Neuron (in vitro differentiated cells): ENCODE measurements around the gene DGKB.

Source experiments
- H2AFZ ChIP-seq: one replicate; pipeline ENCODE4 v1.6.1; 2013; ENCODE audit warnings: low read depth, mild to moderate bottlenecking, inconsistent platforms, low read length, moderate library complexity
- H3K27me3 ChIP-seq: one replicate; pipeline ENCODE4 v1.6.1; 2013; ENCODE audit warnings: low read length; ENCODE audit not compliant: insufficient read depth
- H3K36me3 ChIP-seq: one replicate; pipeline ENCODE4 v1.6.1; 2013; ENCODE audit warnings: low read length; ENCODE audit not compliant: insufficient read depth
- H3K4me1 ChIP-seq: one replicate; pipeline ENCODE4 v1.6.1; 2013; ENCODE audit warnings: low read length; ENCODE audit not compliant: insufficient read depth
- H3K4me3 ChIP-seq: 2 replicates; pipeline ENCODE4 v1.5.1; 2013; ENCODE audit warnings: mild to moderate bottlenecking, low read length, moderate library complexity
- H3K9me3 ChIP-seq: one replicate; pipeline ENCODE4 v1.6.1; 2013; ENCODE audit warnings: low read length

The DGKB gene

DNA sequence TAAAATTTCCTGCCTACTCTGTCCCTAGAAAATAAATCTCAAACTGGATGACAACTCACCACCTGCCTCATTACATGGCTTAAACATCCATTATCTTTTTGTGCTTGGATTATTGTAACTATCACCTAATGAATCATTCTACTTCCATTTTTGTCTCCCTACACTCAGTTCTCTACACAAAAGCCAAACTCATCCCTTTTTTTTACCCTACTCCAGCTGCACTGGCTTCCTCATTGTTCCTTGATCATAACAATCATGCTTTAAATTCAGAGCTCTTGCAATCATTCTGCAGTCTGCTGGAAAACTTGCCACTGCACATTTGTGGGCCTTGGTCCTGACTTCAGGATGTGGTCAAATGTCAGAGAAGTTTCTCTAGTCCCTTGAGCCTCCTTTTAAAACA, 280.0 kb downstream of the DGKB start:
- no peaks in the 10 kb centered on the region for H3K36me3 ChIP-seq
- no peaks in the 10 kb centered on the region for H3K9me3 ChIP-seq
- H2AFZ ChIP-seq = no peak overlapping the region
- H3K27me3 ChIP-seq = no peaks in the 10 kb centered on the region
- H3K4me3 ChIP-seq = no peak overlapping the region
- peaks cover 4% of the 10 kb centered on the region for H3K4me1 ChIP-seq

DNA sequence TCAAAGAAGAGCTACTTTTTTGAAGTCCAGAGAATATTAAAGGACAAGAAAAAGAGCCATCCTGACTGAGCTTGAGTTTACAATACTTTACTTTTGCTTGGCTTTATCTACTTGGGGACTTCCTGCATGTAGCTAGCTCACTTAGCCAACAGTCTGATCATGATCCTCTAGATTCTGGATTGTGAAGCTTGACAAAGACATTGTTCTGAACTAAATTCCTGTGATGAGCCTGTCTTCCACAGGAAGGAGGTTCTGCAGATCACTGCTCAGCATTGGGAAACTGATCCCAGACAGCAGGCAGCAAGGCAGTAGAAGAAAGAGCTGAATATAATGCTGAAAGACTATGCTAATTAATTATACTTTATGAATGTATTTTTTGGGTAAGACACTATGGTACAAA, 296.4 kb downstream of the DGKB start:
- Histone ChIP-seq H3K4me1 (no peaks in the 10 kb centered on the region), H3K27me3 (no peaks in the 10 kb centered on the region), H3K9me3 (no peaks in the 10 kb centered on the region), H2AFZ (no peak overlapping the region), H3K36me3 (no peaks in the 10 kb centered on the region), H3K4me3 (no peak overlapping the region)

DNA sequence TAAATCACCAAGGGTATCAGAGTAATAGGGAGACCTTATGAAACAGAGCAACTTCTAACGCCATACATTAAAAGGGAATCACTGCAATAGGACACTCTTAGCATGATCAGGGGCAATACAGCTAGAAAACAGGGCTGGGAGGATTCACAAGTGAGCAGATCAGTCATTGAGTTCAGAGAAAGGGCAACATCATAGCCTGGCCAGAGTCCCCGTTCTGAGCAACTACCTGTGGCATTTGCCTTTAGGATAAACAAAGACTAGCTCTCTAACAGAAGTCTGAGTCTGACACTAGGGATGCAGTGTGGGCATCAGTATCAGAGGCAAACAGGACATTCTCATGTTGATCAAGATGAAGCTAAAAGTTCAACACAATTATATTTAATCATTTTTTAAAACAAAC, 297.9 kb downstream of the DGKB start:
- Histone ChIP-seq H3K36me3 (no peaks in the 10 kb centered on the region), H3K9me3 (no peaks in the 10 kb centered on the region), H3K4me1 (no peaks in the 10 kb centered on the region), H3K4me3 (no peak overlapping the region), H3K27me3 (no peaks in the 10 kb centered on the region), H2AFZ (no peak overlapping the region)

DNA sequence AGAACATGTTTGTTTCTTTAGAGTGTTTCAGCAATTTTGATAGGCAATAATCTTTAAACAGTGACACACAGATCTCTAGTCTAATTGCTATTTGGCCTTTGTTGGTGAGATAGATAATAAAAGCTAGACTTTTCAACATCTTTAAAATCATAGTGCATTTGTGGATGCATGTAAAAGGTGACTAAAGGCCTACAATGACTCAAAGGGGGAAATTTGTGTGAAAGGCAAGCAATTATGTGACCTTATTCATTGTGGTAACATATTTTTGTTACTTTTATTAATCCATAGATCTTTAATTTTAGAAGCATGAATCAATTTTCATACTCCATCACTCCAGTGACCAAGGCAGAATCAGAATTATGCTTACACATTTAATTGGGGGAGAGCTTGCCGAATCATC, 299.7 kb downstream of the DGKB start:
- Histone ChIP-seq H3K27me3 (no peaks in the 10 kb centered on the region), H3K4me3 (no peak overlapping the region), H3K9me3 (no peaks in the 10 kb centered on the region), H2AFZ (no peak overlapping the region), H3K36me3 (no peaks in the 10 kb centered on the region), H3K4me1 (no peaks in the 10 kb centered on the region)

DNA sequence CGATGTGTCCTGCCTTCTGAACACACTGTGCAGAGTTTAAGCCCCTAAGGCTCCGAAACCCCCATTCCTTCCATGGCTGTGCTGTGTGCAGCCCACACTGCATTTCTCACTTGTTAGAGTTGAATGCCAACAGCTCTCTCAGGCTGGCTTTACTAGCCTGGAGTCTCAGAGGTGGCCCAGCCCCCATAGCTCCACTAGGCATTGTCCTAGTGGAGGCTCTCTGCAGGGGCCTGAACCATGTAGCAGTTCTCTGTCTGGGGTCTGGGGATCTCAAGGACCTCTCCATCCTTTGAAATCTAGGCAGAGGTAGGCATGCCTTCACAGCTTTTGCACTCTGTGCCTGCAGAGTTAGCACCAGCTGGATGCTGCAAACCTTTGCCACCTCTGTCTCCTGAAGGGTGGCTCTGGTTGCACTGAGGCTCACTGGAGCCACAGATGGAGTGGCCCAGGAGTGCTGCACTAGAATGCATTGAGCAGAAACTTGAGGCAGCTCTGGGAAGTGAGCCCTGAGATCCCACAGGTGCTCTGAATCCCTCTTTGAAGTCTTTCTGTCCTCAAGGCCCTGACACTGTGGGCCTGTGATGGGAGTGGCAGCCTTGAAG, 301.7 kb downstream of the DGKB start:
- no peaks in the 10 kb centered on the region for H3K27me3 ChIP-seq

DNA sequence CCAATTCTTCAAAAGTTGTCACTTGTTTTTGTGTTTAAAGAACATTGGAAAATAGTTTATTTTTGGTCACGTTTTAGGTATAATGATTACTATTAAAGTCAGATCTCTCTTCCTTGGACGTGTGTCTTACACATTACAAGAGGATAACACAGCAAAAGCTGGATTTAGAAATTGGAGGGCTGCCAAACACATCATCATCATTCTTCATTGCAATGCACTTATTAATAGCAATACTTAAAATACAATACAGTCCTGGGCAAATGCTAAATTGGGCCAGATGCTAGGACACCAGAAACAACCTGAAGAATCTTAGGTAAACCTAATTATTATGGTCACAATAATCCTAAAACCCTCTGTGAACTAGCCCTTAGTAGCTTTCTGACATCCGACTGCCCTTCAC, 303.6 kb downstream of the DGKB start:
- H3K27me3 ChIP-seq = no peaks in the 10 kb centered on the region
- no peaks in the 10 kb centered on the region for H3K36me3 ChIP-seq
- no peaks in the 10 kb centered on the region for H3K9me3 ChIP-seq
- no peaks in the 10 kb centered on the region for H3K4me1 ChIP-seq
- H2AFZ ChIP-seq = no peak overlapping the region
- H3K4me3 ChIP-seq = no peak overlapping the region

More for the DNA sequence above, 301.7 kb downstream of the DGKB start:
- H3K4me1 ChIP-seq = no peaks in the 10 kb centered on the region
- H3K9me3 ChIP-seq = no peaks in the 10 kb centered on the region
- H3K36me3 ChIP-seq = no peaks in the 10 kb centered on the region
- no peak overlapping the region for H2AFZ ChIP-seq
- no peak overlapping the region for H3K4me3 ChIP-seq

DNA sequence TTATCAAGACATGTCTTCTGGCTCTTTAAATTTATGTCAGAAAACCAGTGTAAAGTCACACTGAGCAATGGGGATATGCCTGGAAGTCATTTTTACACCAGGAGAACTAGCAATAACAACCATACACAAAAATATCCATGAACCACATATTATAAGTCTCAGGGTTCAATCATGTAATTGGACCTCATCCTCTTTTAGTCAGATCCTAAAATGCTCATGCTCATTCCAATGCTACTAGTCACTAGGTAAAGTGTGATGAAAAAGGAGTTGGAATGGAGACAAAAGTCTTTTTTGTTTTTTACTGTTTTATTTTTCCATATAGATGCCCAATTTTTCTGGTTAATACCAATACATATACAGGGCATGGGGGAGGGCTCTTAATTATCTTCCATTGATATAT, 306.1 kb downstream of the DGKB start:
- H3K36me3 ChIP-seq = no peaks in the 10 kb centered on the region
- H3K4me1 ChIP-seq = no peaks in the 10 kb centered on the region
- H3K9me3 ChIP-seq = no peaks in the 10 kb centered on the region
- H2AFZ ChIP-seq = no peak overlapping the region
- H3K27me3 ChIP-seq = no peaks in the 10 kb centered on the region
- no peak overlapping the region for H3K4me3 ChIP-seq

DNA sequence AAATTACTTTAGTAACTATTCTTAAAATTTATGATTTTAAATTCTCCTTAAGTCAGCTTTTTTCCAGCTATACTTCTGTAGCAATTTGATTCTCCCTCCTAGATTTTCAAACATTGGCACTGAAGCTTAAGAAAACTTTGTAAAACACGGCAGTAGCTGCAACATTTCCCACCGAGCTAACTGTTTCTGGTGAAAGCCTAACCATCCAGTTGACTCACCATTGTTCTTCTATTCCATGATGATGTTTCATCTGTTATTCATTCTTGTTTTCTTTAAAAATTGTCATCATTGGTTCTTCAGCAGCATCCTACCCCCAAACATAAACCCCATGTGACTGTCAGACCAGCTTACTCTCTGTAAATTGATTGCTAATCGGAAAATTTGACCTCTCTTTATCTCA, 312.3 kb downstream of the DGKB start:
- Histone ChIP-seq H3K4me1 (no peaks in the 10 kb centered on the region), H3K27me3 (no peaks in the 10 kb centered on the region), H3K9me3 (peaks cover 2% of the 10 kb centered on the region), H3K36me3 (no peaks in the 10 kb centered on the region), H3K4me3 (no peak overlapping the region), H2AFZ (no peak overlapping the region)

DNA sequence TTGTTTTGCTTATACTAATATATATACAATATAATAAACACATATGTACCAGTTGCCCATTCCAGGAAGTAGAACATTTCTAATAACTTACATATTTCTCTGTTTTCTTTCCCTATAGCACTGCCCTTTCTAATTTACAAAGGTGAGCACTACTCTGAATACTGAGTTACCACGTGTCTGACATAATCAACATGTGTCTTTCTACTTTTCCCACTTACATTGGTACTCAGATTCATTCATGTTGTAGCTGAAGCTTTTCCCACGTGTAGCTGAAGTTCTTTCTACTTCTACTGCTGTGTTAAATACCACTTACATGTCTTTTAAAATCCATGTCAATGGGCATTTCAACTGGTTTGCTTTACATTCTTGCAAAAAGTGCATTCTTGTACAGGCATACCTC, 317.3 kb downstream of the DGKB start:
- Histone ChIP-seq H2AFZ (no peak overlapping the region), H3K36me3 (no peaks in the 10 kb centered on the region), H3K27me3 (no peaks in the 10 kb centered on the region), H3K4me1 (no peaks in the 10 kb centered on the region), H3K4me3 (no peak overlapping the region), H3K9me3 (peaks cover 3% of the 10 kb centered on the region)

DNA sequence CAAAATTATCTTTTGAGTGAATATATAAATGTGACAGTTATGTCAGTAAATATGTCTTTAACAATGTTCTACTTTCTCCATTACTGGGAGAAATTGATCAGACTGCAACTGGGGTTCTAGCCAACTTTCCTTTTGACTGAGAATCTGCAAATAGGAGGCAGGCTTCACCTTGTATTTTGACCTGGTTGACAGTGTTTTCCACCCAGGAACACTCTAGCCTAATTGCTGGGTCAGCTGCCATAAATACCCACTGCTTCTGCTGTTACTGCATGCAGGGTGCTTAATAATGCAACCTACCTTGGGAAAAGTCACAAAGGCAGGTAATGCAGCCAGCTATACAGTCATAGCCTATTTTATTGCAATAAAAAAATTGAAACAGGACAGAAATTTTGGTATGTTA, 319.0 kb downstream of the DGKB start:
- Histone ChIP-seq H3K9me3 (peaks cover 3% of the 10 kb centered on the region), H2AFZ (no peak overlapping the region), H3K4me3 (no peak overlapping the region), H3K36me3 (no peaks in the 10 kb centered on the region), H3K27me3 (no peaks in the 10 kb centered on the region), H3K4me1 (no peaks in the 10 kb centered on the region)

DNA sequence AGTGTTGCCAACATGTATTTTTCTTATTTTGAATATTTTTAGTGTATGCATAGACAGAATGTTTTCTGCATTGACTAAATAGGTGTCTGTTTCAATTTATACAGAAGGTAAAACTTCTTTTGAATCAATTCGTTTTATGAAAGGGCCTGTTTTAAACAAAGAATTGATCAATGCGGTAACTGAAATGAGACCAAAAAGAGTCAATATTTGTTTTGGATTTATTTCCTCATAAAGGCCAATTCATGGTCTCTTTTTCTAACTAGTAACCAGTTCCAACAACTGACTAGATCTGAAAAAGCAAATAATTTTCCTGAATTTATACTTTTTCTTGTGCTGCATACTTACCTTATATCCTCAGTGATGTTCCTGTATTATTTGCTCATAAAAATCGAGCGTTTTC, 320.5 kb downstream of the DGKB start:
- Histone ChIP-seq H3K27me3 (no peaks in the 10 kb centered on the region), H3K4me1 (no peaks in the 10 kb centered on the region), H3K9me3 (peaks cover 3% of the 10 kb centered on the region), H3K36me3 (no peaks in the 10 kb centered on the region), H3K4me3 (no peak overlapping the region), H2AFZ (no peak overlapping the region)

DNA sequence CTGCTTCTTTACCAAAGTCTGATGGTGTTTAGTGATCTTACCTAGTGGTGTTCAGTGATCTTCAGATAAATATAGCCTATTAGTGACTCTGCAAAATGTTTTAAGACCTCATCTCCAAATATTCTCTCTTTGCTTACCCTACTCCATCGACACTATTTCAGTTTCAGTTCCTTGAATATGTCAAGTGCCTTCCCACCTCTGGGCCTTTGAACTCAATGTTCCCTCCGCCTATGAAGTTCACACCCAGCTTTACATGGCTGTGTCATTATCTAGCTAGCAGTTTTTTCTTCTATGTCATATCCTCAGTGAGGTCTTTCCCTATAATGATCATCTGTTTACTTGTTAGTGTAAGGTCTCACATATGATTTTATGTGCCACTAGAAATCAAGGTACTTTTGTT, 322.6 kb downstream of the DGKB start:
- Histone ChIP-seq H3K4me1 (no peaks in the 10 kb centered on the region), H3K9me3 (no peaks in the 10 kb centered on the region), H3K4me3 (no peak overlapping the region), H3K27me3 (no peaks in the 10 kb centered on the region), H2AFZ (no peak overlapping the region), H3K36me3 (no peaks in the 10 kb centered on the region)

DNA sequence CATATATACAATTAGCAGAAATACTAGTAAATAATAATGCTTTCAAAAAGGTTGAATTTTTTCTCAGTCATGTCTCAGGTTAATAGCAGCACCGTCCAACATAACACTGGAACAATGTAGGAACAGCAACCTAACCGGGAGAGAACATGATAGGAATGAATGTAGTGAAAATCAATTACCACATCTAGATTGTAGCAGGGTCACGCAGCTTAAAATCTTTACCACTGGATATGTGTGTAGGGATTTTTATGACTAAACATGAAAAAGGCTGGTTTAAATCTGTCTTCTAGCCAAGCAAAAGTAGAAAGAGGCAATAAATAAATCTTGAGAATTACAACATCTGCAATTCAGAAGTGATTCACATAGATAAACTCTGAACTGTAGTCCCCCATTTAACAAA, 326.0 kb downstream of the DGKB start:
- H3K4me1 ChIP-seq = no peaks in the 10 kb centered on the region
- no peaks in the 10 kb centered on the region for H3K27me3 ChIP-seq
- no peak overlapping the region for H2AFZ ChIP-seq
- H3K9me3 ChIP-seq = no peaks in the 10 kb centered on the region
- H3K36me3 ChIP-seq = no peaks in the 10 kb centered on the region
- no peak overlapping the region for H3K4me3 ChIP-seq

DNA sequence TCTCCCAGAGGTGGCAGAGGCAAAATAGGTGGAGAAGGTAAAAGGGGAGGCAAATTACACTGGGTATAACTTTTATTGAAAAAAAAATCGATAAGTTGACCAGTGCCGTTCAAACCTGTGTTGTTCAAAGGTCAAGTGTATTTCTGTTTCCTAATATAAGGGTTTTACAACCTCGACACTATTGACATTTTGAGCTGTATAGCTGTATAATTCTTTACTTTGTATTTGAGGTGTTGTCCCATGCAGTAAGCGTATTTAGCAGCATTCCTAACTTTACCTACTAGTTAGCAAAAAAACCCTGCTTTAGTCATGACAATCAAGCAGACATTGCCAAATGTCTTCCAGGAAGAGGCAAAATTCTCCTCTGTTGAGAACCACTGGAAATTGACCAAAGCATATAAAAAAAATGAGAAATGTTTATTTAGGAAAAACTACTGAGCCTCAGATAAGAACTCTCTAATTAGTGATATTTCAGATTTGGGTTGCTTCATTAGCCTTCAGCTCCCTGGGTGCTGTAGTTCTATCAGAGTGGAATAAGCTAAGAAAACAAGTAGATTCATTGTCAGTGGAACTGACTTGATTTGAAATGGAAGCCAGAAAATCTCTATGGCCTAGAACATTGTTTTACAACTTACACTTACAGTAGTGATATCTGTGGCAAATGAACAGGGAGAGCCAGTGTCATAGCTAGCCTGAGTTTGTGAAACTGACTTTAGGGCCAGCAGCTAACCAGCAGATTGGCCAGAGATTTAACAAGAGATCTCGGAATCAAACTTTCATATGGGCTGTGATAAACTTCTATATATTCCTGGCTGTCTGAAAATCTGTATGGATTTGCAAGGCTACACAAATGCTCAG, 331.6 kb downstream of the DGKB start:
- no peaks in the 10 kb centered on the region for H3K36me3 ChIP-seq
- no peak overlapping the region for H3K4me3 ChIP-seq
- H3K4me1 ChIP-seq = no peaks in the 10 kb centered on the region
- no peaks in the 10 kb centered on the region for H3K9me3 ChIP-seq
- H2AFZ ChIP-seq = no peak overlapping the region
- no peaks in the 10 kb centered on the region for H3K27me3 ChIP-seq
